MCF 10A (cell line): ENCODE measurements around the gene TPP2. TPM values are rescaled to one million over a fixed set of nuclear protein-coding genes. Genes with fewer than 3 reads are reported as not detected.

ENCODE experiments used
- BruUV-seq: library from RNA; stranded (reverse); fragments of 400-500 nt; replicated peaks from 2 replicates; lab custom pipeline; 2021; lab: Mats Ljungman, UMichigan
- CTCF ChIA-PET: fragments of 300-600 bp; sonication (Branson Sonifier 250); formaldehyde crosslinking; extraction: SDS; loops from one replicate; lab custom pipeline; 2021; ENCODE audit warnings: antibody characterized with exemption, inconsistent platforms; lab: Yijun Ruan, JAX
- POLR2A ChIA-PET: fragments of 300-600, 350-650 bp; sonication (Branson Sonifier 250); formaldehyde crosslinking; extraction: SDS; loops from one replicate; lab custom pipeline; 2020; ENCODE audit warnings: antibody characterized with exemption, inconsistent platforms; lab: Yijun Ruan, JAX
- DNase-seq: peaks from one replicate; pipeline ENCODE4 v3.0.0-alpha.2; 2018; ENCODE audit not compliant: unreplicated experiment
- H3K27ac Mint-ChIP-seq: one replicate; pipeline ENCODE4 v1.8.0; 2022; ENCODE audit warnings: mild to moderate bottlenecking, low read depth, mixed read lengths; ENCODE audit not compliant: unreplicated experiment
- H3K27me3 Mint-ChIP-seq: one replicate; pipeline ENCODE4 v1.8.0; 2022; ENCODE audit warnings: mixed read lengths; ENCODE audit not compliant: insufficient read depth, unreplicated experiment
- H3K36me3 Mint-ChIP-seq: one replicate; pipeline ENCODE4 v1.8.0; 2022; ENCODE audit warnings: mild to moderate bottlenecking, moderate library complexity, mixed read lengths; ENCODE audit not compliant: insufficient read depth, unreplicated experiment
- H3K4me1 Mint-ChIP-seq: one replicate; pipeline ENCODE4 v1.8.0; 2022; ENCODE audit warnings: mixed read lengths; ENCODE audit not compliant: insufficient read depth, unreplicated experiment
- H3K4me3 Mint-ChIP-seq: one replicate; pipeline ENCODE4 v1.8.0; 2022; ENCODE audit warnings: mild to moderate bottlenecking, moderate library complexity, mixed read lengths; ENCODE audit not compliant: unreplicated experiment
- H3K9me3 Mint-ChIP-seq: one replicate; pipeline ENCODE4 v1.8.0; 2022; ENCODE audit warnings: mixed read lengths; ENCODE audit not compliant: unreplicated experiment
- CTCF ChIP-seq: fragments of 200-600 bp; IDR thresholded peaks from one replicate; pipeline ENCODE4 v1.8.0; 2022; ENCODE audit warnings: antibody characterized with exemption, mild to moderate bottlenecking; ENCODE audit not compliant: unreplicated experiment
- intact Hi-C: fragments of 100-400 bp; cut with micrococcal nuclease; formaldehyde crosslinking; loops from 2 replicates; pipeline ENCODE4 v1.14.1; 2022
- total RNA-seq: library from RNA; stranded (reverse); gene quantifications from 2 replicates; pipeline ENCODE4 v1.2.3, GENCODE V29; 2022

Gene TPP2
- total RNA-seq, 1 experiment from 2014 or later: 44.2 TPM

- peaks cover 68% of the 10 kb centered on the region for H3K36me3 Mint-ChIP-seq
- DNase-seq: no peak
- ChIA-PET CTCF (interaction anchor here (0.6 to 2.8 kb wide), 7 partner anchors 25 to 259 kb away, joined by 3 to 10 read pairs (median 3); no protein-coding TSS in a partner anchor), POLR2A (interaction anchor here (0.6 to 4.4 kb wide), 7 partner anchors 8 to 194 kb away, joined by 3 to 38 read pairs (median 3); partner anchors contain the start of genes TEX30 and TPP2)
- H3K27ac Mint-ChIP-seq: no peak overlapping the region
- no peaks in the 10 kb centered on the region for H3K27me3 Mint-ChIP-seq
- intact Hi-C loops: no loop called here
- H3K4me1 Mint-ChIP-seq: peaks cover 10% of the 10 kb centered on the region
- no peak for TF ChIP-seq CTCF
- H3K4me3 Mint-ChIP-seq: no peak overlapping the region
- BruUV-seq: no TSS peak
- no peaks in the 10 kb centered on the region for H3K9me3 Mint-ChIP-seq
These were observed 9.9 kb downstream of the TPP2 start for GRCh38 chr13:102606537-102607309.

GRCh38 chr13:102608974-102609373 is 12.2 kb downstream of the TPP2 start:
- DNase-seq: no peak
- no TSS peak for BruUV-seq
- no peaks in the 10 kb centered on the region for H3K27me3 Mint-ChIP-seq
- peaks cover 65% of the 10 kb centered on the region for H3K36me3 Mint-ChIP-seq
- no peak overlapping the region for H3K27ac Mint-ChIP-seq
- peaks cover 10% of the 10 kb centered on the region for H3K4me1 Mint-ChIP-seq
- no peak for TF ChIP-seq CTCF
- CTCF ChIA-PET: no interaction called here
- no peaks in the 10 kb centered on the region for H3K9me3 Mint-ChIP-seq
- intact Hi-C loops: no loop called here
- H3K4me3 Mint-ChIP-seq: no peak overlapping the region
- POLR2A ChIA-PET: interaction anchor here (0.7 kb wide), 1 partner anchor 190 kb away, joined by 3 read pairs; no protein-coding TSS in a partner anchor

- Mint-ChIP-seq H3K27ac (no peak overlapping the region), H3K4me3 (no peak overlapping the region), H3K36me3 (peaks cover 71% of the 10 kb centered on the region), H3K4me1 (peaks cover 11% of the 10 kb centered on the region), H3K9me3 (no peaks in the 10 kb centered on the region), H3K27me3 (no peaks in the 10 kb centered on the region)
- ChIA-PET CTCF (no interaction called here), POLR2A (no interaction called here)
- no peak for DNase-seq
- no TSS peak for BruUV-seq
- TF ChIP-seq CTCF: no peak
- intact Hi-C loops: no loop called here
These were observed 12.9 kb downstream of the TPP2 start for GRCh38 chr13:102609696-102610095.

- POLR2A ChIA-PET: no interaction called here
- Mint-ChIP-seq H3K4me1 (peaks cover 11% of the 10 kb centered on the region), H3K27ac (no peak overlapping the region), H3K27me3 (no peaks in the 10 kb centered on the region), H3K36me3 (peaks cover 68% of the 10 kb centered on the region), H3K9me3 (no peaks in the 10 kb centered on the region), H3K4me3 (no peak overlapping the region)
- no peak for TF ChIP-seq CTCF
- BruUV-seq: no TSS peak
- CTCF ChIA-PET: interaction anchor here (0.6 kb wide), 1 partner anchor 1118 kb away, joined by 3 read pairs; no protein-coding TSS in a partner anchor
- no peak for DNase-seq
- intact Hi-C loops: no loop called here
These were observed 13.6 kb downstream of the TPP2 start for GRCh38 chr13:102610296-102610895.
